Upper lobe of left lung (tissue), 4 donors: ENCODE data around the gene CKS2.

Source experiments
- EP300 ChIP-seq, 4 donors: sonication (generic); formaldehyde crosslinking; IDR thresholded peaks; one replicate each; pipeline ENCODE4 v1.5.1; 2017; ENCODE audit warnings: antibody characterized with exemption in 4 of 4, control low read depth in 2 of 4
- POLR2AphosphoS5 ChIP-seq, 2 donors: sonication (generic); formaldehyde crosslinking; IDR thresholded peaks; one replicate each; pipeline ENCODE4 v1.5.1; 2017; ENCODE audit warnings: antibody characterized with exemption in 2 of 2
- TF ChIP-seq, protein P1 (sequence below), 6 experiments: fragments of 450-650 bp in 4 of 6; fragments of 200-600 bp in 2 of 6; sonication (generic) in 2 of 6; IDR thresholded peaks; one replicate each; pipeline ENCODE4 v1.5.1; 2016 to 2019; ENCODE audit warnings: antibody characterized with exemption in 6 of 6

DNA sequence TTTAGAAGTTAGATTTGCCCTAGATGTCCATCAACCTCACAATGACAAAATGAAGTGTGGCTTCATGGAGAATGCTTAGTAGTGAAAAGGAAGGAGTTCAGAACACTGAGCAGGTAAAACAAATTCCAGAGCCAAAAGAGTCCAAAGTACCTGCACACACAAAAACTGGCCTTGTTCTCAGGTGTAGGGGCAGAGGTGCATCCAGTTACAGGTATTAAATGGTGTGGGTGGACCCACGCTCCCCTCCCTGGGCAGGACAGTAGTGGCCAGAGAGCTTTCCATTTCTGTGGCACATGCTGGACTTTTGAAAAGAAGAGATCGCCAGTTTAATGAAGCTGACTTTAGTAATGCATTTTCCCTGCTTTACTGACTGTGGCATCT, 54.5 kb downstream of the CKS2 start:
- TF ChIP-seq, protein P1, sequence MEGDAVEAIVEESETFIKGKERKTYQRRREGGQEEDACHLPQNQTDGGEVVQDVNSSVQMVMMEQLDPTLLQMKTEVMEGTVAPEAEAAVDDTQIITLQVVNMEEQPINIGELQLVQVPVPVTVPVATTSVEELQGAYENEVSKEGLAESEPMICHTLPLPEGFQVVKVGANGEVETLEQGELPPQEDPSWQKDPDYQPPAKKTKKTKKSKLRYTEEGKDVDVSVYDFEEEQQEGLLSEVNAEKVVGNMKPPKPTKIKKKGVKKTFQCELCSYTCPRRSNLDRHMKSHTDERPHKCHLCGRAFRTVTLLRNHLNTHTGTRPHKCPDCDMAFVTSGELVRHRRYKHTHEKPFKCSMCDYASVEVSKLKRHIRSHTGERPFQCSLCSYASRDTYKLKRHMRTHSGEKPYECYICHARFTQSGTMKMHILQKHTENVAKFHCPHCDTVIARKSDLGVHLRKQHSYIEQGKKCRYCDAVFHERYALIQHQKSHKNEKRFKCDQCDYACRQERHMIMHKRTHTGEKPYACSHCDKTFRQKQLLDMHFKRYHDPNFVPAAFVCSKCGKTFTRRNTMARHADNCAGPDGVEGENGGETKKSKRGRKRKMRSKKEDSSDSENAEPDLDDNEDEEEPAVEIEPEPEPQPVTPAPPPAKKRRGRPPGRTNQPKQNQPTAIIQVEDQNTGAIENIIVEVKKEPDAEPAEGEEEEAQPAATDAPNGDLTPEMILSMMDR (IDR thresholded peaks at IDR 0.05), result no peak
- no peak for TF ChIP-seq POLR2AphosphoS5 (IDR thresholded peaks at IDR 0.05)
- TF ChIP-seq EP300 (IDR thresholded peaks at IDR 0.05), result no peak
